AG04449 (cell line): ENCODE measurements around the gene PIEZO2.

Experiments
- CTCF ChIA-PET: fragments of 350-600 bp; formaldehyde crosslinking; extraction: SDS; loops from one replicate; lab custom pipeline; 2021; ENCODE audit warnings: antibody characterized with exemption; lab: Yijun Ruan, JAX
- POLR2A ChIA-PET: fragments of 400-600, 350-600 bp; formaldehyde crosslinking; extraction: SDS; loops from one replicate; lab custom pipeline; 2020; ENCODE audit warnings: antibody characterized with exemption, inconsistent platforms; lab: Yijun Ruan, JAX
- DNase-seq: peaks from one replicate; pipeline ENCODE4 v3.0.0-alpha.2; 2010; ENCODE audit warnings: low read depth, low spot score
- H3K4me3 ChIP-seq: 2 replicates; pipeline ENCODE4 v1.5.1; 2011; ENCODE audit warnings: low read depth, mild to moderate bottlenecking, control low read depth, low read length
- TF ChIP-seq, protein P1 (sequence below): IDR thresholded peaks from one replicate; pipeline ENCODE4 v1.5.1; 2011; ENCODE audit warnings: mild to moderate bottlenecking, moderate library complexity, low read length, control low read depth, inconsistent platforms; ENCODE audit not compliant: insufficient read depth; ENCODE audit errors: missing control alignments

The PIEZO2 gene

GRCh38 chr18:10784596-10785202, 364.7 kb downstream of the PIEZO2 start:
- ChIA-PET CTCF (interaction anchor here (1.3 to 4.4 kb wide), 2 partner anchors 11 to 224 kb away, joined by 3 to 18 read pairs; no protein-coding TSS in a partner anchor), POLR2A (no interaction called here)
- TF ChIP-seq, protein P1, sequence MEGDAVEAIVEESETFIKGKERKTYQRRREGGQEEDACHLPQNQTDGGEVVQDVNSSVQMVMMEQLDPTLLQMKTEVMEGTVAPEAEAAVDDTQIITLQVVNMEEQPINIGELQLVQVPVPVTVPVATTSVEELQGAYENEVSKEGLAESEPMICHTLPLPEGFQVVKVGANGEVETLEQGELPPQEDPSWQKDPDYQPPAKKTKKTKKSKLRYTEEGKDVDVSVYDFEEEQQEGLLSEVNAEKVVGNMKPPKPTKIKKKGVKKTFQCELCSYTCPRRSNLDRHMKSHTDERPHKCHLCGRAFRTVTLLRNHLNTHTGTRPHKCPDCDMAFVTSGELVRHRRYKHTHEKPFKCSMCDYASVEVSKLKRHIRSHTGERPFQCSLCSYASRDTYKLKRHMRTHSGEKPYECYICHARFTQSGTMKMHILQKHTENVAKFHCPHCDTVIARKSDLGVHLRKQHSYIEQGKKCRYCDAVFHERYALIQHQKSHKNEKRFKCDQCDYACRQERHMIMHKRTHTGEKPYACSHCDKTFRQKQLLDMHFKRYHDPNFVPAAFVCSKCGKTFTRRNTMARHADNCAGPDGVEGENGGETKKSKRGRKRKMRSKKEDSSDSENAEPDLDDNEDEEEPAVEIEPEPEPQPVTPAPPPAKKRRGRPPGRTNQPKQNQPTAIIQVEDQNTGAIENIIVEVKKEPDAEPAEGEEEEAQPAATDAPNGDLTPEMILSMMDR: no peak
- no peak for DNase-seq
- H3K4me3 ChIP-seq: no peak overlapping the region

DNA sequence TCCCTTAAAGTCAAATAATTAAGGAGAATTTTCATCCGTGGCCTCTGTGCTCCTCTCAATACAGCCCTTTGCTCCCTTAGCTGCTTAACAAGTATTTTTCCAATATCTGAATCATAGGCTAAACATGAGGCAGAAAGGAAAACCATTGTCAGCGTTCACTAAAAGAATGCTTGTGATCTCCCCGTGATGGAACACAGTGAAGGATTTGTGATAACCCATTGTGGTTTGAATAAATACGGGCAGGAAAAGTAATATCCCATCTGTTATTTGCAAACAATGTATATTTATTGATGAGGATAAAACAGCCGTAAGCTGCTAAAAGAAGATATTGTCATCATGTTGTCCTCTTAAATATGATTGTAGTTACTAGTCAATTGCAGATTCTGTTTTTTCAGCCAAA, 365.4 kb downstream of the PIEZO2 start:
- ChIA-PET POLR2A (no interaction called here), CTCF (no interaction called here)
- TF ChIP-seq, protein P1: no peak
- H3K4me3 ChIP-seq: no peak overlapping the region
- DNase-seq: no peak

- no peak overlapping the region for H3K4me3 ChIP-seq
- POLR2A ChIA-PET: no interaction called here
- CTCF ChIA-PET: interaction anchor here (1.1 to 2.1 kb wide), 2 partner anchors 11 to 13 kb away, joined by 3 to 7 read pairs; no protein-coding TSS in a partner anchor
- TF ChIP-seq, protein P1: no peak
- no peak for DNase-seq
Measured at GRCh38 chr18:10776493-10776892, 372.9 kb downstream of the PIEZO2 start.

- ChIA-PET CTCF (interaction anchor here (2.1 kb wide), 1 partner anchor 12 kb away, joined by 7 read pairs; no protein-coding TSS in a partner anchor), POLR2A (no interaction called here)
- TF ChIP-seq, protein P1: no peak
- H3K4me3 ChIP-seq: no peak overlapping the region
- DNase-seq: no peak
Measured at GRCh38 chr18:10775026-10775425, 374.3 kb downstream of the PIEZO2 start.

GRCh38 chr18:10771053-10771709, 378.2 kb downstream of the PIEZO2 start:
- no peak for DNase-seq
- TF ChIP-seq, protein P1: no peak
- POLR2A ChIA-PET: no interaction called here
- CTCF ChIA-PET: interaction anchor here (0.9 kb wide), 1 partner anchor 16 kb away, joined by 3 read pairs; no protein-coding TSS in a partner anchor
- H3K4me3 ChIP-seq: no peak overlapping the region

DNA sequence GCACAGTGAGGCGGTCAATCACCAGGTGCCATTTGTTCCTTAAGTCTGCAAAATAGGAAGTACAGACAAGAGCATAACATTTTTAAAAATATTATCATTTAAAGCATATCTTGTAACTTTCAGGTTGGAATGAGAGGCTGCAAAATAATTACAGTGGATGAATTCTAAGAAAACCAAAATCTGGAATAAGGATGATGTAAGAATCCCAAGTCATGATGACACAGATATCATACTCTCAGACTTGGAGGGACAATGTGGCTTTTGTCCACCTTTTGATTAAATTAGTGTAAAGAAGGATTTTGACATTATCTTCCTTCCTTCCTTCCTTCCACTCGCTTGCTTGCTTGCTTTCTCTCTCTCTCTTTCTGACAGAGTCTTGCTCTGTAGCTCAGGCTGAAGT, 379.1 kb downstream of the PIEZO2 start:
- DNase-seq: no peak
- no peak overlapping the region for H3K4me3 ChIP-seq
- ChIA-PET CTCF (interaction anchor here (1.5 kb wide), 1 partner anchor 9 kb away, joined by 3 read pairs; no protein-coding TSS in a partner anchor), POLR2A (no interaction called here)
- TF ChIP-seq, protein P1: no peak
